K562 (cell line): ENCODE data around the gene RUNX1. TPM values are rescaled to one million over a fixed set of nuclear protein-coding genes. Genes with fewer than 3 reads are reported as not detected.
A peak's percentile ranks its signal among the peaks of the same experiment; 100 is the strongest.

ENCODE experiments used
- CTCFL ChIP-seq: IDR thresholded peaks from 2 replicates; pipeline ENCODE4 v1.6.1; 2011; ENCODE audit warnings: borderline replicate concordance, low read depth, mild to moderate bottlenecking, moderate library complexity, low read length; ENCODE audit not compliant: insufficient read depth, poor library complexity, severe bottlenecking
- ETV1 ChIP-seq: fragments of 450-650 bp; conservative IDR thresholded peaks from 2 replicates; pipeline ENCODE4 v1.6.1; 2016; ENCODE audit warnings: missing genetic modification characterization, control low read depth, low read depth, missing compliant biosample characterization
- ETV5 ChIP-seq: sonication (generic); formaldehyde crosslinking; IDR thresholded peaks from 2 replicates; pipeline ENCODE4 v1.4.0; 2020; ENCODE audit warnings: low read depth, mild to moderate bottlenecking, missing genetic modification reagents
- HDAC1 ChIP-seq, 2 experiments: fragments of 450-650 bp; IDR thresholded peaks; 2 replicates each; pipeline ENCODE4 v1.6.1; 2016 to 2017; ENCODE audit warnings: inconsistent platforms in 1 of 2, mild to moderate bottlenecking in 1 of 2, moderate library complexity in 1 of 2
- RB1 ChIP-seq: fragments of 450-650 bp; IDR thresholded peaks from 2 replicates; pipeline ENCODE4 v1.6.1; 2017; ENCODE audit warnings: low read depth, mild to moderate bottlenecking
- SMC3 ChIP-seq: conservative IDR thresholded peaks from 2 replicates; pipeline ENCODE4 v1.6.1; 2011; ENCODE audit warnings: low read depth, low read length, improper control_type of control experiment; ENCODE audit not compliant: insufficient read depth
- STAG1 ChIP-seq: sonication (generic); formaldehyde crosslinking; IDR thresholded peaks from 2 replicates; pipeline ENCODE4 v1.5.0; 2020; ENCODE audit warnings: missing genetic modification reagents, borderline replicate concordance
- SUPT5H ChIP-seq: fragments of 450-650 bp; IDR thresholded peaks from 2 replicates; pipeline ENCODE4 v1.6.1; 2016
- ZC3H8 ChIP-seq: fragments of 450-650 bp; IDR thresholded peaks from 2 replicates; pipeline ENCODE4 v1.6.1; 2017
- ZNF175 ChIP-seq: fragments of 200-800 bp; sonication (Bioruptor generic); IDR thresholded peaks from 2 replicates; pipeline ENCODE4 v1.6.1; 2016; ENCODE audit warnings: low read depth, mild to moderate bottlenecking, missing genetic modification characterization, missing compliant biosample characterization
- ZNF766 ChIP-seq: fragments of 200-800 bp; sonication (Bioruptor generic); conservative IDR thresholded peaks from 2 replicates; pipeline ENCODE4 v1.6.1; 2016; ENCODE audit warnings: missing genetic modification characterization, missing compliant biosample characterization
- polyA plus RNA-seq, 8 experiments: library from polyadenylated mRNA; depleted of rRNA in 4 of 8; stranded (reverse) in 5 of 8; unstranded in 3 of 8; fragments of >200 nt; fragmentation: Nextera tagmentation in 2 of 8; fragmentation: Illumina TruSeq in 1 of 8; extraction: Ambion mirVana in 2 of 8; extraction: Trizol in 1 of 8; gene quantifications; 2 replicates each; pipeline versions ENCODE4 v1.2.1 to v1.2.3, GENCODE V29; 2011 to 2014; ENCODE audit warnings: inconsistent platforms in 1 of 8, missing spikeins in 1 of 8
- total RNA-seq, 7 experiments: library from RNA; depleted of rRNA in 6 of 7; stranded (reverse); fragments of >200 nt in 6 of 7; fragmentation: Illumina TruSeq in 2 of 7; extraction: Trizol in 2 of 7; gene quantifications; 2 replicates each; pipeline versions ENCODE4 v1.2.1 to v1.2.3, GENCODE V29; 2011 to 2021; ENCODE audit warnings: low replicate concordance in 1 of 7
- TF ChIP-seq, protein P1 (sequence below): IDR thresholded peaks from 2 replicates; pipeline ENCODE4 v1.6.1; 2012; ENCODE audit warnings: low read depth, low read length, improper control_type of control experiment, borderline replicate concordance
- TF ChIP-seq, protein P2 (sequence below): fragments of 450-650 bp; IDR thresholded peaks from 2 replicates; pipeline ENCODE4 v1.7.1; 2018; ENCODE audit warnings: mild to moderate bottlenecking, low read depth; ENCODE audit not compliant: partially characterized antibody

RUNX1 gene
- total and polyA plus RNA-seq, 9 of the 15 experiments (the other 6 are each of a cell fraction or from before 2014, with no cell fraction given): 2.2 to 68.6 (median 17.8) TPM

- TF ChIP-seq CTCFL (peak; percentile 79), ZNF766 (CRISPR knock-in tag) (0 out of 2 replicates have a peak, but pooled peaks have one; percentile 20), SMC3 (peak; percentile 98), HDAC1 (IDR thresholded peaks at IDR 0.05) (no peak), ZC3H8 (no peak), ETV5 (CRISPR knock-in tag) (peak; percentile 96), ZNF175 (CRISPR knock-in tag) (0 out of 2 replicates have a peak, but pooled peaks have one; percentile 44), STAG1 (CRISPR knock-in tag) (peak; percentile 100), ETV1 (tag) (peak; percentile 95), RB1 (peak; percentile 55; the same call in 1 of the 2 replicates), SUPT5H (no peak)
- TF ChIP-seq, protein P1, sequence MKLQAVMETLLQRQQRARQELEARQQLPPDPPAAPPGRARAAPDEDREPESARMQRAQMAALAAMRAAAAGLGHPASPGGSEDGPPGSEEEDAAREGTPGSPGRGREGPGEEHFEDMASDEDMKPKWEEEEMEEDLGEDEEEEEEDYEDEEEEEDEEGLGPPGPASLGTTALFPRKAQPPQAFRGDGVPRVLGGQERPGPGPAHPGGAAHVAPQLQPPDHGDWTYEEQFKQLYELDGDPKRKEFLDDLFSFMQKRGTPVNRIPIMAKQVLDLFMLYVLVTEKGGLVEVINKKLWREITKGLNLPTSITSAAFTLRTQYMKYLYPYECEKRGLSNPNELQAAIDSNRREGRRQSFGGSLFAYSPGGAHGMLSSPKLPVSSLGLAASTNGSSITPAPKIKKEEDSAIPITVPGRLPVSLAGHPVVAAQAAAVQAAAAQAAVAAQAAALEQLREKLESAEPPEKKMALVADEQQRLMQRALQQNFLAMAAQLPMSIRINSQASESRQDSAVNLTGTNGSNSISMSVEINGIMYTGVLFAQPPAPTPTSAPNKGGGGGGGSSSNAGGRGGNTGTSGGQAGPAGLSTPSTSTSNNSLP: 0 out of 2 replicates have a peak, but pooled peaks have one; percentile 57
- TF ChIP-seq, protein P2, sequence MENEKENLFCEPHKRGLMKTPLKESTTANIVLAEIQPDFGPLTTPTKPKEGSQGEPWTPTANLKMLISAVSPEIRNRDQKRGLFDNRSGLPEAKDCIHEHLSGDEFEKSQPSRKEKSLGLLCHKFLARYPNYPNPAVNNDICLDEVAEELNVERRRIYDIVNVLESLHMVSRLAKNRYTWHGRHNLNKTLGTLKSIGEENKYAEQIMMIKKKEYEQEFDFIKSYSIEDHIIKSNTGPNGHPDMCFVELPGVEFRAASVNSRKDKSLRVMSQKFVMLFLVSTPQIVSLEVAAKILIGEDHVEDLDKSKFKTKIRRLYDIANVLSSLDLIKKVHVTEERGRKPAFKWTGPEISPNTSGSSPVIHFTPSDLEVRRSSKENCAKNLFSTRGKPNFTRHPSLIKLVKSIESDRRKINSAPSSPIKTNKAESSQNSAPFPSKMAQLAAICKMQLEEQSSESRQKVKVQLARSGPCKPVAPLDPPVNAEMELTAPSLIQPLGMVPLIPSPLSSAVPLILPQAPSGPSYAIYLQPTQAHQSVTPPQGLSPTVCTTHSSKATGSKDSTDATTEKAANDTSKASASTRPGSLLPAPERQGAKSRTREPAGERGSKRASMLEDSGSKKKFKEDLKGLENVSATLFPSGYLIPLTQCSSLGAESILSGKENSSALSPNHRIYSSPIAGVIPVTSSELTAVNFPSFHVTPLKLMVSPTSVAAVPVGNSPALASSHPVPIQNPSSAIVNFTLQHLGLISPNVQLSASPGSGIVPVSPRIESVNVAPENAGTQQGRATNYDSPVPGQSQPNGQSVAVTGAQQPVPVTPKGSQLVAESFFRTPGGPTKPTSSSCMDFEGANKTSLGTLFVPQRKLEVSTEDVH: peak; percentile 41
Observed at GRCh38 chr21:34745557-34746255, 303.4 kb downstream of the RUNX1 start (continued).
